ENCODE data around the gene TFRC.
"Not testable (repeated sequence)": the region's sequence is repeated elsewhere in the genome, so short reads cannot be mapped to it uniquely, and the experiment has no call there.

Gene TFRC

DNA sequence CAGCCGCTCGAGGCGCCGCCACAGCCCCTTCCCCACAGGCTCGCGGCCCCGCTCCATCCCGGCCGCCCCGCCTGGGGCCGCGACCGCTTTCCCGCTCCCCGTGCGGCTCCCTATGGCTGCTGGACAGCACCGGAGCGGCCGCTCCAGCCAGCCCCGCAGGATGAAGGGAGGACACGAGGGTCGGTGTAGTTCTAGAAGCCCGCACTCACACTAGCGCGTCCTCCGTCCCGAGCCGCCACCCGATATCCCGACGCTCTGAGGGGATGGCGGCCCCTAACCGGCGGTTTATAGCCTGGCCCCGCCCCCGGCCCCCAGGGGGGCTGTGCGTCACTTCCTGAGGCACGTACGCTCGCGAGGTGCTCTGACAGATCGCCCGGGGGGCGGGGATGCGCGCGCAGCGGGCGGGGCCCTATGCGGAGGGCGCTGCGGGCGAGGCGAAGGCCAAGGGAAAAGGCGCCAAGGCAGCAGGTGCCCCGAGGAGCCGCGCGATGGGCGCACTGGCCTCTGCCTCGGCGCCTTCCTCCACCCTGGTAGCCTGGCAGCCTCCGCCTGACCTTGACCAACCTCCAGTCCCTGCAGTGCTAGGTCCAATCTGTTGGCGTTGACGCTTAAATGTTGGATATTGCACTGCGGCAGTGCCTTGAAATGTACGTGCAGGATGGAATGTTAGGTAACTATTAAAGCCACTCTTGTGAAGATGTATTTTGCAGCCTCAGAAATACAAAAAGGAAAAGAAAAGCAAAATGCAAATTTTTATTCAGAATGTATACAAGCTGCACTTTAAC is at the start of gene TFRC:
Gene TFRC (minus strand): TSS at position 257 of the 785 bp plus-strand sequence. CDS start 4,991 bp downstream, outside the sequence.
- DNase-seq, result peak; percentile 98

DNA sequence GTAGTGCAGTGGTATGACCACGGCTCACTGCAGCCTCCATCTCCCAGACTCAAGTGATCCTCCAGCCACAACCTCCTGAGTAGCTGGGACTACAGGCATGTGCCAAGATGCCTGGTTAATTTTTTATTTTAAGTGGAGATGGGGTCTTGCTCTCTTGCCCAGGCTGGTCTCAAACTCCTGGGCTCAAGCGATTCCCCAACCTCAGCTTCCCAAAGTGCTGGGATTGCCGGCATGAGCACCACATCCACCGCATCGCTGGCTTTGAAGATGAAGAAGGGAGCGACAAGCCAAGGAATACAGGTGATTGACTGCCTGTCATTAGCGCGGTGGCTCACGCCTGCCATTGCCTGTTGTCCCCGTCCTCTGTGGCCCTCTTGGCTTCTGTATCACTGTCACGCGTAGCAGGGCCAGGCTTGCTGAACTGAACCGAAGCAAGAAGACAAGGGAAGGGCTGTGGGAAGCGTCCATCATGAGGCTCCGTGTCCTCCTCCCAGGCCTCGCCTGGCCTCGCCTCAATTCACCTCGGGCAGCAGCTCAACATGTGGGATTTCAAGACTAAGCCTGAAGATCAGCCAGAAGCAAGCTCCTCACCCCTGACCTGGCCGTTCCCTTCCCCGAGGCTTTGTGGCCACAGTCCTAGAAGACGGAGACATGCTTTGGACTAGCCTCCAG is 46.4 kb upstream of the TFRC start:
- DNase-seq, result no peak

DNA sequence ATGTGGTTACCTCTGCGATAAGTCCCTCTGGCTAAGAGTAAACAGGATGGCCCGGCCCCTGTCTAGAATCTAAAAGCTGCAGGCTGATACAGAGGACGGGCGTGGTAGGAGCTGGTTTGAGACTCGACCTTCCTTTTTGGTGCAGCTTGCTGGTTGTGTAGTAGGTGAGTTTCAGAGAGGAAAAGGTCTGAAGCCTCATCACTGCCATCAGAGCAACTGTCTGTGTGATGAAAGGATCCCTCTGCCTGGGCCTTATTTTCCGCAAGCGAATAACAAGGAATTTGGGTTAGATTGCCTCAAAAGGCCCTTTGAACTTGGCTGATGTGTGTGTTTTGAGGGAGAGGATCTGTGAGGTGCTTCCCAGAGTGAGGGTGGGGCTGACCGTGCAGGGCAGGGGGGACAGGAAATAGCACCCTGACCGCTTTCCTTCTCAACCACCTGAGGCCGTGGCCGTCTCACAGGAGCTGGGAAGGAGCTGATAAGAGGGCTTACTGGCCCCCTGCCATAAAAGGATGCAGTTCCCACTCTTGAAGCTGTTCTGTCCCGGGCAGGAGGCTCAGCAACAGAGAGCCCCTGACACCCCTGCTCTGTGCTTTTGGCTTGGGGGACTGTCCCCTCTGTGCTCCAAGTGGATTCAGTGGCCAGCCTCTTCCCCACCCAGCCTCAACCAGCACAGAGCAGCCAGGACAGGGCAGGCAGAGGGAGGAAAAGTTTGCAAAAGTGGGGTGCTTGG is 45.6 kb upstream of the TFRC start:
- no peak for DNase-seq

DNA sequence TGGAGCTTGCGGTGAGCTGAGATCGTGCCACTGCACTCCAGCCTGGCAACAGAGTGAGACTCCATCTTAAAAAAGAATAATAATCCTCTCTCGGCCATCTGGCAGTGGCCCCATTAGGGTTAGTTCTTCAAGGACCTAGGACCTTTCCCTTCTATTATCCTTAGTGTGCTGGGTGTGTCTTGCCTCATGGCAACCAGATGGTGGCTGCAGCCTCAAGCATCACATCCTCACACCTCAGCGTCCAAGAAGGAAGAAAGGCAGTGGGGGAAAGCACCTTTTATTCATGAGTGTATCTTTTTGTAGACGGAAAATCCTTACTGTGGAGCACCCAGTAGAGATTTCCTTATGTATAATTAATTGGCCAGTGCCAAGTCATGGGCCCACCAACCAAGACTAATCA is 42.7 kb upstream of the TFRC start:
- no peak for DNase-seq

DNA sequence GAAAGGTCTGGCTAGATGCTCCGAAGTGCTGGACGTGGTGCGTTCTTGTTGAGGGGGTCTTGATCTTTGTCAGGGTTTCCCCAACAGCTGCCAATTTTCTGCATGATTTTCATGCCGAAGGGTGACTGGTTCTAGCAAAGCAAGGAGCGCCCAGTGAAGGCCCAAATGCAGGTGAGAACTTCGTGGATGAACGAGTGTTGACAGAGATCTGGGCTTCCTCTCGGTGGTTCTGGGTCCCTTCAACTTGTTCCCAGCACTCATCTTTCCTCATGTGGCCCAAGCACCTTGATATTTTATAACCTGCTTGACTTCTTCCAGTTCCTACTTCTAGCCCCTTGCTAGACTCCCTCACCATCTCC is 40.8 kb upstream of the TFRC start:
- no peak for DNase-seq

DNA sequence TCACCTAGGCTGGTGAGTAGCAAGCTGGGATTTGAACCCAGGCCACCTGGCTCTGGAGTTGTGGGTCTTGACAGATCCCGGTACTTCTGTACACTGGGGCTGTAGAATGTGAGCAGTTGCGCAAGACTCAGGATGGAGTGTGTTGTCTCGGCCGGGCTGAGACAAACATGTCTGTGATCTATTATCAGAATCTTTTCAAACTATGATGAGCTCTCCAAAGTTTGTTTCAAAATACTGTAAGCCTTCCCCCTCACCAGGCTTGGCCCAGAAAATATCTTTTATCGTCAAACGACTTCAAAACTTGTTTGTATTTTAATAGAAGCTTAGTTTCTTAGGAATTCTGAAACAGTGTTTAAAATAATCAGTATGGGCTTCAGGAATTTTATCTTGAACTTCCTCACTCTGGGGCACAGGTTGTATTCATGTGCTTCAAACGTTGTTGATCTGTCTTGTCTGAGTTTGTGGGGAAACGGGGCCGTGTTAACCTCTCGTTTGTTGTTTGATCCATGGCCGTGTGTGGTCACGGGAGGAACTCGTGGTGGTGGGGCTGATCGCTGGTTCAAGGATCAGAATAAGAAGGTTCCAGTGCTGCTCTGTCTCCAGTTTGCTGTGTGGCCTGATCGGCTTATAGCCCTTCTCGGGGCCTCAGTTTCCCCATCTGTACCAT is 40.3 kb upstream of the TFRC start:
- DNase-seq, result peak; percentile 45

DNA sequence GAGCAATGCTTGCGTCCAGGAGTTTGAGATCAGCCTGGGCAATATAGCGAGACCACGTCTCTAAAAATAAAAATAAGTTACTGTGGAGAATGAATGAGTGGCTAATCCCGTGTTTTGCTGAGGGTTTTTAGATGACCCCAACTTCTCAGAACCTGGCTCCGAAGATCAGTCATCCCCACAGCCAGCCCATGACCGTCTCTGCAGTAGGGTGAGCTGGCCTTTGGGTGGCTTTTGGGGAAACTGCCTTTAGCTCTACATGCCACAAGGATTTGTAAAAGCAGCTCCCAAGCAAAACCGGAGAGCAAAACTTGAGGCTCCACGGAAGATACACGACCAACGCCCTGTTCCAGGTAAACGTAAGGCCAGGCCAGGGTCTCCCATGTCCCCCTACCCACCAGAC is 39.2 kb upstream of the TFRC start:
- DNase-seq, result peak; percentile 45

DNA sequence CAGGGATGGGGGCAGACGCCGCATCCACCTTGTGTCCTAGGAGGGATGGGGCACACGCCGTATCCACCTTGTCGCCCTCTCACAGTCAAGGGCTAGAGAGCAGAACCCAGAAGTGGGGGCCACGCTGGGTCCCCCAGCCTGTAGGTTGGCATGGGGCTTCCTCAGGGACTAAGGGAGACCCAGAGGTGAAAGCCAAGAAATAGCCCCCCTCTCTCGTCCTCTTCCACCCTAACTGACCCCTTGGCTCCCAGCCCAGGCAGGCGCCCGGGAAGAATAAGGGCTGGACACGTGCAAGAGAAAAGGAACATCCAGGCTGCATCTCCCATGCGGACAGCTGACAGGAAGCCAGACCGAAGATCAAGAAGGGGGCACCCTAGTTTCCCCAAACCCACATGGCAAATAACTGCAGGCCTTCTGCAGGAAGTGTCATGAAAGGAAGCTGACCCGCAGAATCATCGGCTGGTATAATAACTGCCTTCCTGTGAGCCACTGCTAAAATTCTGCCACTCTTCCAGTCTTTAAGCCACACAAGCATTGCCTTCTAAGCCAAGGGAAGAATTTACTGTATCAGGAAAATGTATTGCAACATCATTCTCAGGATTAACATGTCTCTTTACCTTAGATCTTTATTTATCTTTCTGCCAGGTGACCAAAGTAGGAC is 38.5 kb upstream of the TFRC start:
- DNase-seq, result peak; percentile 47

DNA sequence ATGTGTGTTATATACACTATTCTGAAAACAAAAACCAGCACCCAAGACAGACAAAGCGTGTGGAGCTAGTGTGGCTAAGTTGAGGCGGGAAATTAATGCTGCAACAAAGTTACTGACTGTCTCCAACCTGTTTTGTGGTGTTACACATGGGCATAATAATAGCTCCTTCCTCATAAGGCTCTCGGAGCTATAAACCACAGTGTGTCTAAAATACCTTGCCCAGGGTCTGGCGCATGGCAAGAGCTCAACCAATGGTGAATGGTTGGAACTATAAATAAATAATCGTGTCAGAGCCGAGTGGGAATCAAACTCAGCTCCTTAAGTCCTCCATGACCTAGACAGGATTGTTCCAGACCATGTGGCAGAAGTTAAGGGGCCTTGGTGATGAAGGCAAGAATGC is 35.9 kb upstream of the TFRC start:
- no peak for DNase-seq

DNA sequence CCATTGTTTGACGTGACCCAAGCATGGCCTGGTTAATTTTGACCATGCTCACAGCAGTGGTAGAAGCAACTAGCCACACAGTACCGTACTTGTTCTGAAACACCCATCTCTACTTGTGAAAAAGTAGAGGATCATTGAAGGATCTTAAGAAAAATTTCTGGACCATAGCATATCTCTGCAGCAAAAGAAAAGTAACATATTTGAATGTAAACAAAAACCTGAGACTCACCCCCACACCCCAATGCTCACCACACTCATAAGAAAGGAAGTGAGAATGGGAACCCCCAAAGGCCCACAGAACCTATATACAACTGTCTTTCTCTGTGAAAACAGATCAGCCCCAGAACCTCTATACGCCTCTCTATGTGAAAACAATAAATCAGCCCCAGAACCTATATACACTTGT is 33.8 kb upstream of the TFRC start:
- DNase-seq, result no peak

DNA sequence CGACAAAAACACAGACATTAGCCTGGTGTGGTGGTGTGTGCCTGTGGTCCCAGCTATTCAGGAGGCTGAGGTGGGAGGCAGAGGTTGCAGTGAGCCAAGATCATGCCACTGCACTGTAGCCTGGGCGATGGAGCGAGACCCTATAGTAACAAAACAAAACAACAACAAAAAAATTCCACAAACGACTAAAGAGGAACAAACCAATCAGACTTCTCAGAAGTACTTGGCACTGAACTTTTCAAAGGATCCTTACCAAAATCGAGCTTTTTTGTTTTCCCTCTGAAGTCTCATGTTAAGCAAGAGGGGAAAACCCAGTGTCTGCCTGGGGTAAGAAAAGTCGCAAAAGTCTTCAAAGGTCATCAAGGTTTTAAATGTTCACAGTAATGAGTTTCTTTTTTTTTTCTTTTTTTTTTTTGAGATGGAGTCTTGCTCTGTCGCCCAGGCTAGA is 30.1 kb upstream of the TFRC start:
- DNase-seq, result peak; percentile 93

DNA sequence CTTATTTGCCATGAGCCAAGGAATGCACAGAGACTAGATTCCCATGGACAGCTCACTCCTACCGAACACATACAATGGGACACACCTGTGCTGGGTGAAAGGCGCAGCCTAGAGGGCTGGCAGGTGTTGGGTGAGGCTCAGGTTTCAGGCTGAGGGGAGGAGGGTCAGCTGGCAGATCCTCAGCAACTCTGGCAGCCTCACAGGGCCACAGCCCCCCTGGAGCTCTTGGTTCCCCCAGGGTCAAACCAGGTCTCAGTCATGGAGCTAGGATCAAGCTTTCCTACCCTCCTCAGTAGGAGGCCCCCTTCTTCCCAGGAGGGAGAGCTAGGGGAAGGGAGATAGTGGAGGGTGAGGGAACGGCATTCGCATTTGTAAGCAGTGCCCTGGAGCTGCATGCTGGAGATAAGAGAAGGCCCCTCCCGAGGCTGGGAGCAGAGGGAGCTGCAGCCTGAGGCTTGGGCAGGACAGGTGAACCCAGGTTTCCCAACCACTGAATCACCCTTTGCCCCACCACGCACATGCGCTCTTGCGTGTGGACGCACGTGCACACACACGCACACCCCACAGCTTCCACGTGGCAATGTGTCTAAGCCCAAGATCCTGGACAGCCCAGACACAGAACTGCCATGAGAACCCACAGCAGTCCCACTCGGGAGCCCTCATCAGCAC is 26.3 kb upstream of the TFRC start:
- no peak for DNase-seq

DNA sequence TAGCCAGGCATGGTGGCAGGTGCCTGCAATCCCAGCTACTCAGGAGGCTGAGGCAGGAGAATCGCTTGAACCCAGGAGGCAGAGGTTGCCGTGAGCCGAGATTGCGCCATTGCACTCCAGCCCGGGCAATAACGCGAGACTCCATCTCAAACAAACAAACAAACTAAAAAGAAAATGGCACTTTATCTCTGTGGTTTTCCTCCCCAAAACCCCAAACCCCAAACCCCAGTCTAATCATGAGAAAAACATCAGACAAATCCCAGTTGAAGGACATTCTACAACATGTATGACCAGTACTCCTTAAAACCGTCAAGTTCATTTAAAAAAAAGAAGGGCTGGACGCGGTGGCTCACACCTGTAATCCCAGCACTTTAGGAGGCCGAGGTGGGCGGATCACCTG is 22.8 kb upstream of the TFRC start:
- DNase-seq, result not testable (repeated sequence)

DNA sequence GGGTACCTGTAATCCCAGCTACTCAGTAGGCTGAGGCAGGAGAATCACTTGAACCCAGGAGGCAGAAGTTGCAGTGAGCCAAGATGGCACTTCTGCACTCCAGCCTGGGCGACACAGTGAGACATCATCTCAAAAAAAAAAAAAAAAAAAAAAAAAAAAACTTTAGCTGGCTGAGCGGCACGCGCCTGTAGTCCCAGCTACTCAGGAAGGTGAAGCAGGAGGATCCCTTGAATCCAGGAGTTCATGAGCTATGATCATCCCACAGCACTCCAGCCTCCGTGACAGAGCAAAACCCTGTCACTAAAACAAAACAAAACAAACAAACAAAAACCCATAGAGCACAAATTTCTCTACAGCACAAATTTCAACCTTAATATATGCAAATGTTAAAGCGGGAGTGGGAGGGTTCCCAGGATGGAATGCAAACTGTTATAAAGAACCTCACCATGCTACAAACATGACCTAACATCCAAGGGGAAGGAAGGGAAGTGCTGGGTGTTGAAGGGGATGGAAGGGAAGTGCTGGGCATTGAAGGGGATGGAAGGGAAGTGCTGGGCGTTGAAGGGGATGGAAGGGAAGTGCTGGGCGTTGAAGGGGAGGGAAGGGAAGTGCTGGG is 16.6 kb upstream of the TFRC start:
- DNase-seq, result peak; percentile 66

DNA sequence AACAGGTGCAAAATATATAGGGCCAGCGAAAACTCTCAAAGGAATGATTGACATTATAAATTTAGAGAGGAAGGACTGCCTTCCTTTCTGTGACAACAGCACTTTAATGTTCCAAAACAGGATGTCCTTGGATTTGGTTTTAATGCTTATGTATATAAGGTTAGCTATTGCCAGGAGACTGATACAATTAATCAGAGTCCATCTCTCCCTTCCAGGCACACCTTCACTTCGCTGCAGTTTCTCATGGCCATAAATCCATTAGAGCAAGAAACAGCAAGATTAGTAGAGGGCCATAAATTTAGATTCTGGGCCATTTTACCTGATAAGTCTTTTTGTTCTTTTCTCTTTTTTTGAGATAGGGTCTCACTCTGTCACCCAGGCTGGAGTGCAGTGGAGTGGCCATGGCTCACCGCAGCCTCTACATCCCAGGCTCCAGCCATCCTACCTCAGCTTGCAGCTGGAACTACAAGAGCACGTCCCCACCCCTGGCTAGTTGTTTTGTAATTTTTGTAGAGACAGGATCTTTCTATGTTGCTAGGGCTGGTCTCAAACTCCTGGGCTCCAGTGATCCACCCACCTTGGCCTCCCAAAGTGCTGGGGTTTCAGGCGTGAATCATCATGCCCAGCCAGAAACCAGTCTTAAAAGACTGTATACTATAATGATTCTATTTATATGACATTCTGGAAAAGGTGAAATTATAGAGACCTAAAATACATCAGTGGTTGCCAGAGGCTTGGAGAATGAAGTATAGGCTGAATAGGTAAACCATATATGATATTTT is 15.7 kb upstream of the TFRC start:
- DNase-seq, result no peak

DNA sequence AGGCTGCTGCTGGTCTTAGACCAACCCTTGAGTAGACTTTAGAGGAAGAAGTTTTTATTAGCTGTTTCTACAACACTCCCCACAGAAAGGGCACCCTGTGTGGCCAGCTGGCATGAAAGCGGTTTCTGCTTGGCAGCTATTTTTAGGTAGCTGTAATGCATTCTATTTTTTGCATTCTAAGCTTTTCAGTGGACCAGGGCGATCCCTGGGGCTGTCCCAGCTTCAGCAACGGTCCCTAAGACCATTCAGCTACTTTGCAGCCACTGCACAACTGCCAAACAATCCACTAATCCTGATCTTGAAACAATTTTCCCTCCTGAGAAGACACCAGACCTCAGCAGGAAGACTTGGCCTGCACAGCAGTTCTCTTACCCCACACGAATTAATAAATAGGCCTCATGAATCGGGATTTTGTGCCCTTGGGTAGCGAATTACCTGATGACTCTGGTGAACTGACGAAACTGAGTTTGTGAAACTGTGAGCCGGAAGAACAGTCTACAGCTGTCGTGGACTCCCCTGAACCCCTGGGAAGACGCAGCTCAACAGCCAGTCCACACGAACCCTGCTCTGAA is 14.6 kb upstream of the TFRC start:
- peak; percentile 81 for DNase-seq

DNA sequence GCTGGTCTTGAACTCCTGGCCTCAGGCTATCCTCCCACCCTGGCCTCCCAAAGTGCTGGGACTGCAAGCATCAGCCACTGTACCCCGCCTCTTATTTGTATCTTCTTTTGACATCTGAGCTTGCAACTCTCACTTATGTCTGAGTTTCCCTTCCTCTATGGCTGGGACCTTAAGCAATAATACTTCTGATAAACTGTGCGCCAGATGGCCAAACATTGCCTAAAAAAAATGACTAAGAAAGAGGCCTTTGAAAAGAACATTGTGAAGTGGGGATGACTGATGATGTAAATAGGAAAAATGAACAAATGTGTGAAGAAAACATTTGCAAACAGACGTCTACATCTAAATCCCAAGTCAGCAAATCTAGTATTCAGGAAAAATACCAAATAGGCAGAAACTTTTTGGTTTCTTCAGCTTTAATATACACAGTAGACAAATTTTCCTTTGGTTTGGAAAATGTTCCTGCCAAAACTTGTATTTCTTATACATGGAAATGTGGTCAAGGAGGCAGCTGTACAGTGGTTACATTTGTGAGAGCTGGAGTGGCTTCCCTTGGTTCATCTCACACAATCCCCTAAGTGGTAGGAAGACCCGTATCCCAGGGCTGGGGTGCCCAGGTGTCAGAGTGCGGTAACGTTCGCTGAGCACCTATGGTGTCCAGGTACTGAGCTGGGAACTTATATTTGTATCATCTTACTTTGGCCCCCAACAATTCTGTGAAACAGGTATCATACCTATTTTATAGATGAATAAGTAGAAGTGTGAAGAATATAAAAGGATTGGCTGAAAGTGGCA is 11.6 kb upstream of the TFRC start:
- DNase-seq, result peak; percentile 96

DNA sequence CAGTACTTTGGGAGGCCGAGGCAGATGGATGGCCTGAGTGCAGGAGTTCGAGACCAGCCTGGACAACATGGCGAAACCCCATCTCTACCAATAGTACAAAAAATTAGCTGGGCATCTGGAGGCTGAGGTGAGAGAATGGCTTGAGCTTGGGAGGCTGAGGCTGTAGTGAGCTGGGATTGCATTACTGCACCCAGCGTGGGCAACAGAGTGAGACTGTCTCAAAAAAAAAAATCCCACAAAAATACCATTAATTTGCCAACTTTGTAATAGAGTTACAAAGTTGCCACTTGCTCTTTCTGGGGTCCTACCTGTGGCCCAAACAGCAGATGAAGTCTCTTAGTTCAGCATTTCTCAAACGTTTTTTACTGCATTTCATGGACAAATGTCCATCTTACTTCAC is 6.0 kb upstream of the TFRC start:
- DNase-seq, result no peak

DNA sequence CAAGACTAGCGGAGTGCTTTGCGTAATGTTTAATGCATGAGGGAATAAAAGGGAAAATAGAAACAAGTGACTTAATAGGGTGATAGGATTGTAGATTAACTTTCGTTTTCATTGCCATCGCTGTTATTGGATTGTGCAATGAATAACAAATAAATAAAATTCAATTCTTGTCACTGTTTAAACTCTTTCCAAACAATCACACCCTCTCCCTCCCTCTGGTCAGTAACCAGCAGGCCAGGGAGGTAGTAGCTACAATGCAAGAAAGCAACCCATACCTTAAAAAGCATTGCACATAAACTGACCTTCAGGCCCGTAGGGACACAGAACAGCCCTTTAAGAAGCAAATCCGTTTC is 705 bp upstream of the TFRC start:
- DNase-seq, result peak; percentile 80

Measured in suppressor macrophage treated with lipopolysaccharide for 4 hours (primary cell).